T-helper 2 cell treated with Interferon-gamma antibody and Interleukin-4, amounts not matched to agents 5 μg/mL and 100 μg/mL, for 36 hours (primary cell): ENCODE measurements around the gene ANO3.
A peak's percentile ranks its signal among the peaks of the same experiment; 100 is the strongest.
"Not testable (repeated sequence)": the region's sequence is repeated elsewhere in the genome, so short reads cannot be mapped to it uniquely, and the experiment has no call there.

Experiments
- DNase-seq: peaks from one replicate; pipeline ENCODE4 v3.0.0; 2021; ENCODE audit warnings: low spot score
- H3K27ac Mint-ChIP-seq: one replicate; pipeline ENCODE4 v1.8.0; 2021; ENCODE audit warnings: mild to moderate bottlenecking, mixed read lengths
- H3K27me3 Mint-ChIP-seq: one replicate; pipeline ENCODE4 v1.8.0; 2021; ENCODE audit warnings: low read depth, mixed read lengths
- H3K36me3 Mint-ChIP-seq: one replicate; pipeline ENCODE4 v1.8.0; 2021; ENCODE audit warnings: low read depth, mixed read lengths
- H3K4me1 Mint-ChIP-seq: one replicate; pipeline ENCODE4 v1.8.0; 2021; ENCODE audit warnings: low read depth, mixed read lengths
- H3K4me3 Mint-ChIP-seq: one replicate; pipeline ENCODE4 v1.8.0; 2022; ENCODE audit warnings: mild to moderate bottlenecking, moderate library complexity, mixed read lengths
- H3K9me3 Mint-ChIP-seq: one replicate; pipeline ENCODE4 v1.8.0; 2021; ENCODE audit warnings: mixed read lengths

The ANO3 gene

GRCh38 chr11:26331911-26332571 lies at the start of gene ANO3:
Gene ANO3, plus strand, starts transcription at chr11:26332130. Its CDS starts 146 bp downstream, at chr11:26332276.
- Mint-ChIP-seq H3K27me3 (peaks cover 3% of the 10 kb centered on the region), H3K36me3 (no peaks in the 10 kb centered on the region), H3K4me1 (no peaks in the 10 kb centered on the region), H3K27ac (no peak within 1 kb of the TSS), H3K4me3 (no peak within 1 kb of the TSS), H3K9me3 (no peaks in the 10 kb centered on the region)
- DNase-seq = peak; percentile 3

GRCh38 chr11:26283852-26284408 lies 48.0 kb upstream of the ANO3 start:
- peaks cover 5% of the 10 kb centered on the region for H3K27me3 Mint-ChIP-seq
- no peak overlapping the region for H3K27ac Mint-ChIP-seq
- H3K36me3 Mint-ChIP-seq = no peaks in the 10 kb centered on the region
- peaks cover 4% of the 10 kb centered on the region for H3K4me1 Mint-ChIP-seq
- DNase-seq = no peak
- H3K9me3 Mint-ChIP-seq = no peaks in the 10 kb centered on the region
- peak overlapping the region; percentile 77 for H3K4me3 Mint-ChIP-seq

DNA sequence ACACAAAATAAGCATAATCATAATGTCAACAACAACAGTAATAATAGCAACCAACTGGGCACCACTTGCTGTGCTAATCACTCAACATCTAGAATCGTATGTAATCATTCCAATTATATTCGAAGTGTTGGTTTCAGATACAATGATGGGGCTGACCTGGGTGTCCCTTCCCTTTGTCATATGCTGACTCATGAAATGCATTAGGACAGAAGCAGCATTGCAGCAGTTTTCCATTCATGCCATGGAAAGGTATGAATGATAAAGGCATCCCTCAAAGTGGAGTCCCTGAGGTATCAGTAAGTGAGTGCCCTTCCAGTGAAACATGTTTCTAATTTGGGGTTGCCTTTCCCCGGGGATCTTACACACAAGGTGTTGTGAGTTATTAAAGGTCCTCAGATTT lies 46.3 kb upstream of the ANO3 start:
- no peak for DNase-seq
- no peak overlapping the region for H3K27ac Mint-ChIP-seq
- H3K36me3 Mint-ChIP-seq = no peaks in the 10 kb centered on the region
- no peaks in the 10 kb centered on the region for H3K9me3 Mint-ChIP-seq
- H3K4me3 Mint-ChIP-seq = no peak overlapping the region
- peaks cover 4% of the 10 kb centered on the region for H3K4me1 Mint-ChIP-seq
- H3K27me3 Mint-ChIP-seq = peaks cover 5% of the 10 kb centered on the region

GRCh38 chr11:26286472-26287066 lies 45.4 kb upstream of the ANO3 start:
- Mint-ChIP-seq H3K27me3 (peaks cover 5% of the 10 kb centered on the region), H3K36me3 (no peaks in the 10 kb centered on the region), H3K4me1 (peaks cover 4% of the 10 kb centered on the region), H3K9me3 (no peaks in the 10 kb centered on the region), H3K27ac (no peak overlapping the region), H3K4me3 (no peak overlapping the region)
- DNase-seq = no peak

DNA sequence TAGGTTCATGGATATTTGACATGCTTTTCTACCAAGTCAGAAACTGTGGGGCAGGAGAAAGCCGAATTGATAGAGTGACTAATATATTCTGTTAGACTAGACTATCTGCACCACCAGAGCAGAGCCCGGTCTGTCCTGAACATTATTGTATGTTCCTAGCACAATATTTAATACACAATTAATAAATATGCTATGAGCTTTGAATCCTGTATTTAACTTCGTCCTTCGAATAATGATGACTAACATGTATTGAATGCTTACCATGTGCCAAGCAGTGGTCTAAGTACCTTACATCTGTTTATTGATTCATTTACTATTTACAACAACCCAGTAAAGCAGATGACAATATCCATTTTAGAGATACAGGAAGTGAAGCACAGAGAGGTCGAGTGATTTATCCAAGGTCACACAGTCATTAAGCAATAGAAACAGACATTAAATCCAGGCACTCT lies 44.8 kb upstream of the ANO3 start:
- Mint-ChIP-seq H3K9me3 (no peaks in the 10 kb centered on the region), H3K27ac (no peak overlapping the region), H3K36me3 (no peaks in the 10 kb centered on the region), H3K27me3 (peaks cover 5% of the 10 kb centered on the region), H3K4me3 (no peak overlapping the region), H3K4me1 (peaks cover 4% of the 10 kb centered on the region)
- no peak for DNase-seq

DNA sequence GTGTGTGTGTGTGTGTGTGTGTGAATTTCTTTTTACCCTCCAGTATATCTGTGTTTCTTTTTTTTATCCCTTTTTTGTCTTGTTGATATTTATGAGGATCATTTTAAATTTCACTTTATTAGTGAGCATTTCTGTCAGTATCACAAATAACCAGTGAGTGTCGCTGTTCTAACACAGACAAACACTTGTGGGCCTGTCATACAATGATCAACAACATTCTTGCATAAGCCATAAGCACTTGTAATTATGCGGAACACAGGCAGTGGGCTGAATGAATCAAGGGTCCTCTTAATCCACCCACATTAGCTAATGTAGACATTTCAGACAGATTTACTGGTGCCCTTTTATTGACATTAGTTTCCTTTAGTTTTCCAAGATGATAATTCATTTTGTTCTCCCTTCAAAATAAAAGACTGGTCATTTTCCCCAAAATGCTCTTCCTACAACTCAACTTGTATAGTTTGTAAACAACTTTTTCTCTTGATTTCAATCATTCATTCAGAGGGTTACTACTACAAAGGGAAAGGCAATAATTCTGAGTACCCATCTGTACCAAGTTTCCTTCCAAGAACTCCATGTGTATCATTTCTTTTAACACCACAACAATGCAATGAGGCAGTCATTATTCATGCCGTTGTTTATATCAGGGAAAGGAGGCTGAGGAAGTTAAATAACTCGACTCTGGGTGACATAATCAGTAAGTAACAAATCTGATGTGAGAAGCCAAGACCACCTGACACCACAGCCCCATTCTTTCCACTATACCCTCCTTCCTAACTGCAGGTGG lies 34.5 kb upstream of the ANO3 start:
- DNase-seq = no peak
- H3K9me3 Mint-ChIP-seq = no peaks in the 10 kb centered on the region
- H3K4me3 Mint-ChIP-seq = no peak overlapping the region
- no peak overlapping the region for H3K27ac Mint-ChIP-seq
- H3K4me1 Mint-ChIP-seq = no peaks in the 10 kb centered on the region
- H3K27me3 Mint-ChIP-seq = no peaks in the 10 kb centered on the region
- no peaks in the 10 kb centered on the region for H3K36me3 Mint-ChIP-seq

- H3K27me3 Mint-ChIP-seq, H3K4me1 Mint-ChIP-seq: not testable (repeated sequence)
Measured at GRCh38 chr11:26316372-26316771, 15.6 kb upstream of the ANO3 start.

DNA sequence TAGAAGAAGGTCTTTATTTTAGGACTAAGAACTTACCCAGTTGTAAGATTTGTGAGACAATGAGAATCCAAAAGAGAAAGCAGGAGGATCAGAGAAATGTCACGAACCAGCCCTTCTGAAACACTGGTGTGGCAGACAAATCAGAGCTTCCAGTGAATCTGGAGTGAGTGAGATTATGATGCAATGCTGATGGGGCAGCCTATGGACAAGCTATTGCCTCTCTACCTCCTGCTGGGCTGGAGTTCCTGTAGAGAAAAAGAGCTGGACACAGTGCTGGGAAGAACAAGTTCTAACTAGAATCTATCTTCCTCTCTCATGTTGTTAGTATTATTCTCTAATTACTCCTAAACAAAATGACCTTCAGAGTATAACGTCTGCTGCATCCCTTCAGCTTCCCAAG lies 12.0 kb upstream of the ANO3 start:
- H3K36me3 Mint-ChIP-seq = no peaks in the 10 kb centered on the region
- H3K4me3 Mint-ChIP-seq = no peak overlapping the region
- no peaks in the 10 kb centered on the region for H3K27me3 Mint-ChIP-seq
- H3K4me1 Mint-ChIP-seq = peaks cover 4% of the 10 kb centered on the region
- DNase-seq = no peak
- no peaks in the 10 kb centered on the region for H3K9me3 Mint-ChIP-seq
- no peak overlapping the region for H3K27ac Mint-ChIP-seq

More at GRCh38 chr11:26316372-26316771, 15.6 kb upstream of the ANO3 start:
- H3K36me3 Mint-ChIP-seq, H3K9me3 Mint-ChIP-seq, DNase-seq, H3K27ac Mint-ChIP-seq, H3K4me3 Mint-ChIP-seq: not testable (repeated sequence)

- Mint-ChIP-seq H3K27ac (no peak overlapping the region), H3K4me1 (no peaks in the 10 kb centered on the region), H3K27me3 (no peaks in the 10 kb centered on the region), H3K9me3 (no peaks in the 10 kb centered on the region), H3K36me3 (no peaks in the 10 kb centered on the region), H3K4me3 (no peak overlapping the region)
- DNase-seq = no peak
Measured at GRCh38 chr11:26321516-26321915, 10.4 kb upstream of the ANO3 start.

GRCh38 chr11:26322335-26323067 lies 9.4 kb upstream of the ANO3 start:
- Mint-ChIP-seq H3K27me3 (no peaks in the 10 kb centered on the region), H3K9me3 (no peaks in the 10 kb centered on the region), H3K36me3 (no peaks in the 10 kb centered on the region), H3K4me3 (no peak overlapping the region), H3K4me1 (no peaks in the 10 kb centered on the region), H3K27ac (no peak overlapping the region)
- no peak for DNase-seq

GRCh38 chr11:26323837-26324236 lies 8.1 kb upstream of the ANO3 start:
- no peak for DNase-seq
- no peaks in the 10 kb centered on the region for H3K27me3 Mint-ChIP-seq
- no peaks in the 10 kb centered on the region for H3K4me1 Mint-ChIP-seq
- no peak overlapping the region for H3K27ac Mint-ChIP-seq
- H3K9me3 Mint-ChIP-seq = no peaks in the 10 kb centered on the region
- H3K4me3 Mint-ChIP-seq = no peak overlapping the region
- H3K36me3 Mint-ChIP-seq = no peaks in the 10 kb centered on the region

GRCh38 chr11:26324270-26324669 lies 7.7 kb upstream of the ANO3 start:
- DNase-seq = no peak
- Mint-ChIP-seq H3K27ac (no peak overlapping the region), H3K36me3 (no peaks in the 10 kb centered on the region), H3K4me1 (no peaks in the 10 kb centered on the region), H3K9me3 (no peaks in the 10 kb centered on the region), H3K27me3 (no peaks in the 10 kb centered on the region), H3K4me3 (no peak overlapping the region)

DNA sequence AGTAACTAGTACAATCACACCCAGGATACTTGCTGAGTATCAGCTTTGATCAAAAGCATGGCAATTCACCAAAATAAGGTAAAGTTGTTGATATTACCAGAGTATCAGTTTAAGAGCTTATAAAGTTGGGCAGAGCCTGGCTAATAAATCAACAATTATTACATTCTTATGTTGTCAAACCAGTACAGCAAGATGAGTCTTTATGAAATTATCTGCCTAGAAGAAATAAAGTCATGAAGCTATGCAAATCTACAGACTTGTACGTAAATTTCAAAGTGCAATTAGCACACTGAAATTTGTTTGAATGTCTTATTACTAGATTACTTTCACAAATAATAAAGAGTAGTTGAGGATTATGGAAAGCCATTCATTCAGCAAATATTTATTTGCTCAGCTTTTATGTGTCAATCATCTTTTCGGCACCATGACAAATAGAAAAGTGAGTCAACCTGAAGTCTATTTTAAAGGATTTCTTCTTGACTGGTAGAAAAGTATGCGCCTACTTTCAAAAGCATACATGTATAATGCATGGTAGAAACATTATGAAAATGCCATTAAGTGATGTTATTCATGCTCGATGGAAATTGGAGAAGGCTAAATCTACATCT lies 5.0 kb upstream of the ANO3 start:
- no peak for DNase-seq
- H3K9me3 Mint-ChIP-seq = no peaks in the 10 kb centered on the region
- H3K27ac Mint-ChIP-seq = no peak overlapping the region
- no peak overlapping the region for H3K4me3 Mint-ChIP-seq
- H3K4me1 Mint-ChIP-seq = no peaks in the 10 kb centered on the region
- H3K36me3 Mint-ChIP-seq = no peaks in the 10 kb centered on the region
- no peaks in the 10 kb centered on the region for H3K27me3 Mint-ChIP-seq
